Muscle layer of colon (tissue), 2 donors: Measurements from ENCODE around the gene KCNIP3.
"Not testable (repeated sequence)": the region's sequence is repeated elsewhere in the genome, so short reads cannot be mapped to it uniquely, and the experiment has no call there.

ENCODE experiments used
- H3K27ac ChIP-seq: one replicate; pipeline ENCODE4 v1.7.0; 2013; ENCODE audit warnings: low read depth, mild to moderate bottlenecking, low read length, moderate library complexity
- H3K27me3 ChIP-seq, 2 donors: one replicate each; pipeline ENCODE4 v1.7.0; 2013; ENCODE audit warnings: low read length in 2 of 2, mild to moderate bottlenecking in 2 of 2; ENCODE audit not compliant: insufficient read depth in 2 of 2, control insufficient read depth in 1 of 2
- H3K36me3 ChIP-seq: one replicate; pipeline ENCODE4 v1.7.0; 2013; ENCODE audit warnings: mild to moderate bottlenecking, low read length; ENCODE audit not compliant: insufficient read depth
- H3K4me1 ChIP-seq: one replicate; pipeline ENCODE4 v1.7.0; 2013; ENCODE audit warnings: mild to moderate bottlenecking, low read length; ENCODE audit not compliant: insufficient read depth
- H3K4me3 ChIP-seq, 2 donors: one replicate each; pipeline ENCODE4 v1.7.0; 2013; ENCODE audit warnings: low read length in 2 of 2, low read depth in 1 of 2, mild to moderate bottlenecking in 1 of 2, moderate library complexity in 1 of 2
- H3K9ac ChIP-seq: one replicate; pipeline ENCODE4 v1.7.0; 2013; ENCODE audit warnings: low read length
- H3K9me3 ChIP-seq: one replicate; pipeline ENCODE4 v1.7.0; 2013; ENCODE audit warnings: mild to moderate bottlenecking, low read length
- donor health status: abdominal sarcoma.
- donor health status: Adenocarcinoma of cecum.

Gene KCNIP3

DNA sequence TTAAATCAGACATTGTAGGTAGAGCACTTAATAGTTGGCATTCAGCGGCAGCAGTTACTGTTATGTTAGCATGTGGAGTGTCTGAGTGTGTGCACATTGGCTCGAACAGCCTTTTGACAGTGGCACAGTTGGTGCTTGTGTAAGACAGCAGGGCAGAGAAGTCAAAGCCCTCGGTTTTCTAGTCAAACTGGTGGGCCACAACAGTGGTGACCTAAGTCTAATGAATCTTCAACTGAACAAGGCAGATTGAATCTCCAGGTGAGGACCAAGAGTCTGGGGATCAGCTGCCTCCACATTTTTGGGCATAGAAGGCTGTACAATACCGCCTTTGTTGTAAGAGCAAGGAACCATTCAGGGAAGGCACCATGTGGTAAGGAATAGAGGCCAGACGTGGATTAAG, 106.7 kb downstream of the KCNIP3 start:
- not testable (repeated sequence) for H3K4me3 ChIP-seq, H3K27ac ChIP-seq, H3K9ac ChIP-seq, H3K9me3 ChIP-seq, H3K27me3 ChIP-seq, H3K36me3 ChIP-seq
- peaks cover 12% of the 10 kb centered on the region for H3K4me1 ChIP-seq

DNA sequence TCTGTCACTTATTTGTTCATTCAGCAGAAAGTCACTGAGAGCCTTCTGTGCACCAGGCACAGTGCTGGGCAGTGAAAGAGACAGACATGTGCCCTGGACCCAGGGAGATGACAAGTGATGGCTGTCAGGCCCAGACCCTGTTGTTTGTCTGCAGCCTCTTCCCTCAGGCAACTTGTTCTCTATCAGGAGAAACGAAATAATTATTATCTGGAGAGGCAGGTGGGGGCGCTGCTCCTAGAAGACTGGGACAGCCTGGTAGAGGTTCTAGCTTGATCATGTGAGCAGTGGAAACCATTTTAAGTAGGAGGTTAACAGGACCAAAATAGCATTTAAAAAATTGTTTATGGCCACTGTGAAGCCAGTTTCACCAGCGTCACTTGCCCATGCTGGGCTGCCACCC, 107.5 kb downstream of the KCNIP3 start:
- H3K4me3 ChIP-seq, H3K27ac ChIP-seq, H3K9me3 ChIP-seq, H3K27me3 ChIP-seq, H3K36me3 ChIP-seq, H3K9ac ChIP-seq: not testable (repeated sequence)
- H3K4me1 ChIP-seq: peaks cover 12% of the 10 kb centered on the region

DNA sequence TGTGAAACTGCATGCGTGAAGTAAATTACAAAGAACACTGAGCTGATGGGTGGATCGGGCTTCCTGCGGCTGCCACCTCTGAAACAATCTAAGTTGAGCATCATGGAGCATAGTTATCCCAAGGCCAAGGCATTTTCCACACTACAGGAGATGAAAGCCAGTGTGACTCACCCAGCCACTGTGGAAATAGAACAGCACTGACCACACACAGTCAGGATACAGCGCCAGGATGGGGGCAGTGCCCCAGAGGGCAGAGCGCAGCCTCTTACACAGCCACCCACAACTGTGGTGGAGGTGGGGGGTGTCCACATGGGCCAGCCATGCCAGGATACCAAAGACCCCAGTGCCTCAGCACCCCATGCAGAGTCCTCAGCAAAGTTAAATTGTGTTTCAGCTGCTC, 114.1 kb downstream of the KCNIP3 start:
- not testable (repeated sequence) for H3K36me3 ChIP-seq, H3K27me3 ChIP-seq, H3K9ac ChIP-seq, H3K27ac ChIP-seq, H3K4me1 ChIP-seq, H3K9me3 ChIP-seq, H3K4me3 ChIP-seq

DNA sequence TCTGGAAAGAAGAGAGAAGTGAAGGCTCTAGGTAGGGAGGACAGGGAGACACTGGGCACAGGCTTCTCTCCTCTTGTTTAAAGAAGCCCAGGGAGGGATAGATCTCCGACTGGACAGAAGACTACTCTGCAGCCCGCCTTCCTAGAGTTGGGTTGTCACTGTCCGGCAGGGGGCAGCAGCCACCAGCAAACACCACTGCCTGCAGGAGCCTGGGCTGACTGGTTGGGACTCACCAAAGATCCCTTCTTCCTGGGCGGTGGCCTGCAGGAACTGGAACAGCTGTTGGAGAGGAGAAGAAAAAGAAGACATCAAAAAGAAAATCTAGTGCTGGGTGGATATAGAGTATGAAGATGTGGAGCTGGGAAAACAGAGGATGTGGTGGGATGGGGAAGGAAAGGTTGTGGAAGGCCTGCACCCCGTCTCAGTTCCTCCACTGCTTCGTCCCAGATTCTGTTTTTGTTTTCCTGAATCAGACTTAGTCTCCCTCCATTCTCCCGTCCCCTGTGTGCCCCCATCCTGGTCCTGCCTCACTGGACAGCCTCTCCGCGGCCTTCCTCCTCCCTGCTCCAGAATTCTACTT, 117.0 kb downstream of the KCNIP3 start:
- H3K4me3 ChIP-seq, H3K9me3 ChIP-seq, H3K27me3 ChIP-seq, H3K27ac ChIP-seq, H3K9ac ChIP-seq, H3K4me1 ChIP-seq, H3K36me3 ChIP-seq: not testable (repeated sequence)

DNA sequence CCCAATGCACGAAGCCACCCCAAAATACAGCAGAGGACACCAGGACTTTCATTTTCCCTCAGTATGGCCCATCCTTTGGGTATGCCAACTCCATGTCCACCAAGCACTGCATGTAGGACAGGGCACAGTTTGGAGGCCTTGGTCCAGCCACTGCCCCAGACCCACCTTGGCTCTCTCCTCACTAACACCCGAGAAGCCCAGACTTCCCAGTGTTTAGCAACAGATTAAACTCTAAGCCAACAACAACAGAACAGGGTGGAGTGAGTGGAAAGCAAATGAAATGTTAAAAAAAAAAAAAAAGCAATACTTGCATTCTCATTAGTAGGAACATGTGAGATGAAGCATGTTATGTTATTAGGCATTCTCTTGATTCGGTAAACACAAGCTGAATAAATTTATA, 118.0 kb downstream of the KCNIP3 start:
- not testable (repeated sequence) for H3K4me1 ChIP-seq, H3K9me3 ChIP-seq, H3K27me3 ChIP-seq, H3K36me3 ChIP-seq, H3K4me3 ChIP-seq, H3K9ac ChIP-seq, H3K27ac ChIP-seq

DNA sequence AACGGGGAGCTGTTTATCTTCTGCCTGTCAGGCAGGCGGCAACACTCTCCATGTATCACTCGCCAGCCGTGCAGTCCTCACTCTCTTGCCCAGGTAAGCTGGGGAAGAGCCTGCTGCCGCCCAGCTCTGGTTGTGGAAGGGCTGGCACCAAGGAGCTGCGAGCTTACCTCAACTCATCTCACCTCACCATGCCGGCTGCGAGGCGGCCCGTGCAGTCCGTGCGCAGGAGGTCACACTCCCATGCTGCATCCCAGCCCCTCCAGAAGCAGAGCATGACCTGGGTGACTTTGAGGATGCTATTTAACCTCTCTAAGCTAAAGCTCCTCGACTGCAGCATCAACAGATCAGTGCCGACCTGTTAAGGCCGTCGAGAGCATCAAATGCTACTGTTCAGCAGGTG, 118.4 kb downstream of the KCNIP3 start:
- H3K9me3 ChIP-seq, H3K36me3 ChIP-seq, H3K9ac ChIP-seq, H3K4me1 ChIP-seq, H3K4me3 ChIP-seq, H3K27me3 ChIP-seq, H3K27ac ChIP-seq: not testable (repeated sequence)

DNA sequence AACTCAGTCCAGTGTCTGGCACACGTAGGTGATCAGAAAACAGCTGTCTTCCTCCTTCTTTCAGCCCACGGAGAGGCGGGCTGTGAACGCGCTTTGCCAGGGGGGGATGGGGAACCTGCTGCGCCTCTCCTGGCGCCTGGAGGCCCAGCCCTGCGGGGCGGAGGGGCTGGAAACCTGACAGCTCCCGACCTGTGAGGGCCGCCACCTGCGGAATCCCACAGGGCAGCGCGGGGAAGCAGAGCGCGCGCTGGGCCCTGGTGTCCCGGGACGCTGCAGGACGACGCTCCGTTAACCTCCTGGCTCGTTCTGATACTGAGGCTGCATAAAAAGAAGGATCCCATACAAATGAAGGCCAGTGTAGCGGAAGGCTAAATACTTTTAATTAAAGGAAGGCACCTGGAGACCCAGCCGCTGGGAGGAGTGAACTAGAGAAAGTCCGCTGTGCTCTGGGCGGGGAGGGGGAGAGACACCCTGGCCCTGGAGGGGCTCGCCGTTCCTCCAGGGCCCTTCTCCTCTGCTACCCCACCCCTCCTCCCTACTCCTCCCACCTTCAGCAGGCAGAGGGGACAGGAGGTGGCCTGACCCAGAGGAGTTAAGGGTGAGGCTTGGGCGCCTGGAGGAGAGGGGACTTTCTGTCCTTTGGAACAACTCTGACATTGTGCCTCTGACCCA, 130.2 kb downstream of the KCNIP3 start:
- not testable (repeated sequence) for H3K4me1 ChIP-seq, H3K9me3 ChIP-seq, H3K27me3 ChIP-seq, H3K9ac ChIP-seq, H3K27ac ChIP-seq, H3K4me3 ChIP-seq, H3K36me3 ChIP-seq

DNA sequence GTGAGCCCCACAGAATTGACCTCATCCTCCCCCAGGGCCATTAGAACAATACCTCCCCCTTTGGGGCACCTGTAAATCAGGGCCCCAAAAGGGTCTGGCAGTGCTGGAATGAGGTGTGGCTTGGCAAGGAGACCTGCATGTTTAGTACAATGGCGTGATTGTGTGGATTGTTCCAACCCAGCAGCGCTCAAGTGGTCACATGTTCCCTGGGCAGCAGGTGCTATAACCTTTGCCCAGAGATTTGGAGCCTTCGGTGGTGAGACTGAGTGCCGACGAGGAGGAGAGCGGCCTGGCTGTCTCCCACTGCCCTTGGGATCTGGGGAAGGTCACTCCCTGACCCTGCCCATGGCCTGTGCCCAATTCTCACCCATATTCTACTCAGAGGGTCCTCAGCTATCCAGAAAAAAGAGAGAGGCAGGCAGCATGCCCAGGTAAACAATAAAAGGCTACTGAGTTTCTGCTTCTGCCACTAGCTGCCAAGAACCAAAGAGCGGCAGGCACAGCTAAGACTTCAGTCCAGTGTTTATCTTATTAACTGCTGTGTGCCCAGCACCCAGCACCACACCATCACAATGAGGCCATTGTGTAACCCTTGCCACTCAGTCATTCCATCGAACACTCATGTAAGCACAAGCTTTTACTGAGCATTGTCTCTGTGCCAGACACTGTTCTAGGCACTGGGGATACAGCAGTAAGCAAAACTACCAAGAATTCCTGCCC, 132.8 kb downstream of the KCNIP3 start:
- H3K4me3 ChIP-seq, H3K9me3 ChIP-seq, H3K27ac ChIP-seq, H3K27me3 ChIP-seq, H3K36me3 ChIP-seq, H3K9ac ChIP-seq, H3K4me1 ChIP-seq: not testable (repeated sequence)

DNA sequence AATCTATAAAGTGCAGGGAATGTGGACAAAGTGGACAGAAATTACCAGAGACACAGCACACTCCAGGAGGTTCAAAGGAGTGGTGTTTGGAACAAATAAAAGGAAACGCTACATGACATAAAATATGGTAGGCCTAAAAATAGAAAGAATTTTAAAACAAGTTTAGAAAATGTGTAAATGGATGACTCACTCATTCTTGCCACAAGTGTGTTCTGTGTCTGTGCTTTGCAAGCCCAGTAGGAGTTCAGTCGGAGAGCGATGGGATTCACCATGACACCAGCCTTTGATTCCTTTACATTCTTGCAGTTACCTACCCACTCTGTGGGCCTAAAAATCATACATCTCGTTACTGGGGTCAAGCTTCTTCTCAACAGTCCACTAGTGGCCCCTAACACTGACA, 136.2 kb downstream of the KCNIP3 start:
- H3K4me3 ChIP-seq, H3K9ac ChIP-seq, H3K27me3 ChIP-seq, H3K4me1 ChIP-seq, H3K36me3 ChIP-seq, H3K27ac ChIP-seq, H3K9me3 ChIP-seq: not testable (repeated sequence)

DNA sequence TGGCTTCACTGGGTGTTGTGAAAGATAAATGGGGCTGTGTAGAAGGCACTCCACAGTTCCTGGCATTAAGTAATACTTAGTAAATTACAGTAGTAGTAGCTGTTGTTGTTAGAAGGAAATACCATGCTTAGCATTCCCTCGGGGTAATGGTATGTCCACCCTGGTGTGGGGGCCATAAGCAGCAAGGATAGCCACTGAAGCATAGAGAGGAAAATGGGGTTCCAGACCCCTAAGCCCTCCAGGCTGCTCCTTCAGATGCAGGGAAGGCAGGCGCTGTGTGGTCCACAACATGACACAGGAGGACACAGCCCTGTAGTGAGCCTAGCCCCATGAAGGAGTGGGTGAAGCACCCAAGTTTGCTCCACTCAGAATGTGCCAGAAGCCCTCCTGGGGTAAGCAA, 136.8 kb downstream of the KCNIP3 start:
- not testable (repeated sequence) for H3K4me3 ChIP-seq, H3K9me3 ChIP-seq, H3K27me3 ChIP-seq, H3K9ac ChIP-seq, H3K27ac ChIP-seq, H3K4me1 ChIP-seq, H3K36me3 ChIP-seq

DNA sequence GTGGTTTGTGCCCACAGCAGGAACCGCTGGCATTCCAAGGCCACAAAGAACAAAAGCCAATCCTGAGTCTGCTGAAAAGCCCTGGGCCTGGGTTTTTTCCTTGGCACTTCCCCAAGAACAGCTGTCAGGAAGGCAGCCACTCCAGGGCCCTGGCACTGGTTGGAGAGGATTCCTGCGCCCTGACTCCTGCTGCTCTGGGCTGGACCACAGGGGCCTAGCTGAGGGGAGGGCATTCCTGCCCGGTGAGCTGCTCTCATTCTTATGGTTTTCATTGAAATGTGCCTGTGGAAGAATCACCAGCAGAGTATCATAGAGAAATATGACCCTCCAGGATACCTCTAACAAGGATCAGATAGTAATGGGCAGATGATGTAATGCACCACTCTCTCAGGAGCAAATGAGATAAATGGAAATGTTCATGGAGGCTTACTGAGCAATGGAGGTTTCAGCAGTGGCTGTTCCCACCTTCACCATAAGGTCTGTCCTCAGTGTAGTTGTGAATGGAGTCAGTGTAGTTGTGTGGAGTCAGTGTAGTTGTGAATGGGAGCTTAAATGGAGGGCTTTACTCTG, 137.4 kb downstream of the KCNIP3 start:
- not testable (repeated sequence) for H3K9me3 ChIP-seq, H3K4me1 ChIP-seq, H3K27ac ChIP-seq, H3K4me3 ChIP-seq, H3K9ac ChIP-seq, H3K36me3 ChIP-seq, H3K27me3 ChIP-seq
